Activated CD4-positive, alpha-beta T cell treated with anti-CD3 and anti-CD28 coated beads, Interleukin-2, amount 10 ng/mL, durations not matched to agents 7 days and 5 days (primary cell): Measurements from ENCODE around the gene BMP10. TPM values are rescaled to one million over a fixed set of nuclear protein-coding genes. Genes with fewer than 3 reads are reported as not detected.
A peak's percentile ranks its signal among the peaks of the same experiment; 100 is the strongest.

Source experiments
- CTCF ChIA-PET: fragments of 350-600 bp; sonication (Branson Sonifier 250); formaldehyde crosslinking; loops from one replicate; lab custom pipeline; 2021; ENCODE audit warnings: antibody characterized with exemption; lab: Charles Lee
- POLR2A ChIA-PET: fragments of 350-600 bp; sonication (Branson Sonifier 250); formaldehyde crosslinking; loops from one replicate; lab custom pipeline; 2021; ENCODE audit warnings: antibody characterized with exemption; lab: Charles Lee
- DNase-seq: peaks from one replicate; pipeline ENCODE4 v3.0.0-alpha.2; 2020
- H3K27ac Mint-ChIP-seq: one replicate; pipeline ENCODE4 v1.8.0; 2021; ENCODE audit warnings: mild to moderate bottlenecking, moderate library complexity, mixed read lengths
- H3K27me3 Mint-ChIP-seq: one replicate; pipeline ENCODE4 v1.8.0; 2021; ENCODE audit warnings: mixed read lengths
- H3K36me3 Mint-ChIP-seq: one replicate; pipeline ENCODE4 v1.8.0; 2021; ENCODE audit warnings: low read depth, mixed read lengths
- H3K4me1 Mint-ChIP-seq: one replicate; pipeline ENCODE4 v1.8.0; 2021; ENCODE audit warnings: mixed read lengths
- H3K4me3 Mint-ChIP-seq: one replicate; pipeline ENCODE4 v1.8.0; 2021; ENCODE audit warnings: mild to moderate bottlenecking, moderate library complexity, mixed read lengths
- H3K9me3 Mint-ChIP-seq: one replicate; pipeline ENCODE4 v1.8.0; 2021; ENCODE audit warnings: mixed read lengths
- total RNA-seq, 2 experiments: library from RNA; stranded (reverse); gene quantifications; one replicate each; pipeline ENCODE4 v1.2.3, GENCODE V29; 2021

BMP10 gene
- not detected for total RNA-seq

DNA sequence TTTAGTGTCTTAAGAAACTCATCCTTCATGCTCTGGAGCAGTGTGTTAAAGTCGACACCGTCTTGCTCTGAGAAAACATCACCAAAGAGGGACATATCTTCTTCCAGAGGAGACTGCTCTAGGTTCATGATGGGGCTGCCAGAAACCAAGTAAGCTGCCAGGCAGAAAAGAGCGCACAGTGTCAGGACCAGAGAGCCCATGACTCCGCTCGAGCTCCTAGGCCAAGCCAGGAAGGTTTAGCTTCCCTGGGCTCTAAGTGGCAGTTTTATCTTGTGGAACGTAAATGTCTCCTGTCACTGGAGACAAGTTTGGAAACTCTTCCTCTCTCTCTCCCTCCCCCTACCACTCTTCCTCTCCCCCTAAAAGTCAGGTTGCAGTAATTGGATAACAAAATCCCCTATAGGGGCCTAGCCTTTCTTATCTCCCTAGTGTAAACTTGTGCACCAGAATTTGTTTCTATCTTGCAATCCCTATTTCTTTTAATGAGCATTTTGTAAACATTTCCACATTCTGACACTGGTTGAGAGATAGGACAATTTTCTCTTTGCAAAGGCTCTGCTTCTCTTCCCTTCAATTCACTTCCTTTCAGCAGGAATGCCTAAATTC, at the start of gene BMP10:
Gene BMP10 (minus strand): TSS at position 239 of the 606 bp plus-strand sequence. CDS start 39 bp downstream, at position 200.
- ChIA-PET POLR2A (no interaction called here), CTCF (interaction anchor here (1.9 kb wide), 1 partner anchor 16 kb away, joined by 5 read pairs; no protein-coding TSS in a partner anchor)
- Mint-ChIP-seq H3K27ac (no peak within 1 kb of the TSS), H3K27me3 (peaks cover 3% of the 10 kb centered on the region), H3K9me3 (peaks cover 4% of the 10 kb centered on the region), H3K4me3 (no peak within 1 kb of the TSS), H3K4me1 (no peaks in the 10 kb centered on the region), H3K36me3 (no peaks in the 10 kb centered on the region)
- DNase-seq, result no peak

GRCh38 chr2:68920481-68921170, 49.4 kb upstream of the BMP10 start:
- H3K4me1 Mint-ChIP-seq, result peaks cover 7% of the 10 kb centered on the region
- no peaks in the 10 kb centered on the region for H3K36me3 Mint-ChIP-seq
- no peak overlapping the region for H3K4me3 Mint-ChIP-seq
- ChIA-PET POLR2A (no interaction called here), CTCF (interaction anchor here (1.2 to 2.1 kb wide), 2 partner anchors 432 to 457 kb away, joined by 3 to 4 read pairs; no protein-coding TSS in a partner anchor)
- no peak for DNase-seq
- no peak overlapping the region for H3K27ac Mint-ChIP-seq
- H3K9me3 Mint-ChIP-seq, result no peaks in the 10 kb centered on the region
- H3K27me3 Mint-ChIP-seq, result peaks cover 3% of the 10 kb centered on the region

DNA sequence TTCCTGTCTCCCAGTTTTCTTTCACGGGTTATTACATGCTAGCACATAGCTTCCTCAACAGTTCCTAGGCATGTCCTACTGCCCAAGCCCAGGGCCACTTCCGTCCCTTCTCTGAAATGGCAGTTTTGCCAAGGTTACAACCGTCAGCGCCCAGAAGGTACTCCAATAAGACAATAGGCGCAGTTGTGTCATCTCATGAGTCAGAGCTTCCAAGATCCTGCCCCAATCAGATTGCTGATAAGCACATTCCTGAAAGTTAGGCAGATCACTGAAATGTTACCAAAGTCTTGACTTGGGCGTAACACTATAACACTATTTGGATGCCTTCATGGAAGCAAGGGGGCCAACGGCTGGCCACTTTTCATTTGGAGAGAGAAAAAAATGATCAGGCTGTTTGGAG, 47.3 kb upstream of the BMP10 start:
- no peaks in the 10 kb centered on the region for H3K27me3 Mint-ChIP-seq
- H3K9me3 Mint-ChIP-seq, result no peaks in the 10 kb centered on the region
- ChIA-PET POLR2A (interaction anchor here (0.6 kb wide), 1 partner anchor 167 kb away, joined by 3 read pairs; no protein-coding TSS in a partner anchor), CTCF (interaction anchor here (0.9 to 2.3 kb wide), 5 partner anchors 11 to 167 kb away, joined by 3 to 7 read pairs (median 3); no protein-coding TSS in a partner anchor)
- H3K4me3 Mint-ChIP-seq, result no peak overlapping the region
- H3K36me3 Mint-ChIP-seq, result no peaks in the 10 kb centered on the region
- peaks cover 5% of the 10 kb centered on the region for H3K4me1 Mint-ChIP-seq
- H3K27ac Mint-ChIP-seq, result no peak overlapping the region
- no peak for DNase-seq

DNA sequence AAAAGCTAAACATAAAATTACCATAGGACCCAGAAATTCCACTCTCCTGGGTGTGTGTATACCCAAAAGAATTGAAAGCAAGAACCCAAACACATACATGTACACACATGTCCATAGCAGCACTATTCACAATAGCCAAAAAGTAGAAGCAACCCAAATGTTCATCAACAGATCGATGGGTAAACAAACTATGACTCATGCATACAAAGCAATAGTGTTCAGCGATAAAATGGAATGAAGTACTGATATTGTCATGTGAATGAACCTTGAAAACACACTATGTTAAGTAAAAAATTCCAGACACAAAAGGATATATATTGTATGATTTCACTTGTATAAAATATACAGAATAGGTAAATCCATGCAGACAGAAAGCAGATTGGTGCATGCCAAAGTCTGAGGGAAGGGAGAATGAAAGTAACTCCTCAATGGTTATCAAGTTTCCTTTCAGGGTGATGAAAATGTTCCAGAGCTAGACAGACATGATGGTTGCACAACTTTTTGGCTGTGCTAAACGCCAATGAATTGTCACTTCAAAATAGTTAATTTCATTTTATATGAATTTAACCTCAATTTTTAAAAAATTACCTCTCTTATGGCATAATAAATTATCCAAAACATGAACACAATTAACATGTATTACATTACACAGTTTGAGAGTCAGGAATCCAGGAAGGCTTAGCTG, 46.0 kb upstream of the BMP10 start:
- DNase-seq, result no peak
- H3K27ac Mint-ChIP-seq, result no peak overlapping the region
- H3K4me3 Mint-ChIP-seq, result no peak overlapping the region
- no peaks in the 10 kb centered on the region for H3K9me3 Mint-ChIP-seq
- POLR2A ChIA-PET, result interaction anchor here (0.8 kb wide), 1 partner anchor 9 kb away, joined by 3 read pairs; no protein-coding TSS in a partner anchor
- peaks cover 5% of the 10 kb centered on the region for H3K4me1 Mint-ChIP-seq
- H3K27me3 Mint-ChIP-seq, result no peaks in the 10 kb centered on the region
- H3K36me3 Mint-ChIP-seq, result no peaks in the 10 kb centered on the region
- CTCF ChIA-PET, result interaction anchor here (0.6 to 1.1 kb wide), 2 partner anchors 87 to 452 kb away, joined by 3 to 4 read pairs; no protein-coding TSS in a partner anchor

DNA sequence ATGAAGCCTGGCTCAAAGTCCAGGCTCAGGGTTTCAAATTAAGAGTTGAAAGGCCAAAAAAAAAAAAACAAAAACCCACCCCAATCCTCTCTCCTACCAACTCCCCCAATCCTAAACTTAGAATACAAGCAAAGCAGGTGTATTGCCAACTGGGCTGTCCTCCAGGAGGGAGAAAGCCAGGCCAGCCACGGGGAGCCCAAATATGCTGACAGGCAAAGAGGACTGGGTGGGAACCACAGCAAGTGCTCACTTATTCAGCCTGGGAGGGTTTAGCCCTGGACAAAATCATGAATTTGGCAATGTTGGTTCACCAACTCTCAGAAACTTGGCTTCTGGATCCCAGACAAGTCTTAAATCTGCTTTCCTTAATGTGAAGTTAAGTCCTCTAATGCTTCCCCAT, 45.0 kb upstream of the BMP10 start:
- H3K27me3 Mint-ChIP-seq, result no peaks in the 10 kb centered on the region
- POLR2A ChIA-PET, result no interaction called here
- no peak overlapping the region for H3K27ac Mint-ChIP-seq

DNA sequence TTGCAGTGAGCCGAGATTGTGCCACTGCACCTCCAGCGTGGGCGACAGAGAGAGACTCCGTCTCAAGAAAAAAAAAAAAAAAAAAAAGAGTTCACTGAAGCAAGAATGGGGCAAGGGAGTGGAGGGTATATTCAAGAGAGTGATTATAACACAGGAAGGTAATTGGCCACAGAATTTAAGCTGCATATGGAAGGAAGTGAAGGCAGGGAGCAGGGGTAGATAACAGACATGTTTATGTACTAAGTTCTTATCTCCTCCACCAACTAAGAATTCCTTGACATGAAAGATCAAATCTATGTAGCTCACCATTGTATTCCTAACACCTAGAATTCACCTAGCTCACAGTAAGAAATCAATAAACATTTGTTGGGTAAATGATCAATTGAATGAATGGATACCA, 44.2 kb upstream of the BMP10 start:
- DNase-seq, result no peak
- Mint-ChIP-seq H3K27ac (no peak overlapping the region), H3K4me1 (peaks cover 7% of the 10 kb centered on the region), H3K27me3 (no peaks in the 10 kb centered on the region), H3K9me3 (no peaks in the 10 kb centered on the region), H3K4me3 (no peak overlapping the region), H3K36me3 (no peaks in the 10 kb centered on the region)
- ChIA-PET POLR2A (no interaction called here), CTCF (interaction anchor here (0.6 to 3.0 kb wide), 3 partner anchors 10 to 164 kb away, joined by 4 to 14 read pairs (median 13); no protein-coding TSS in a partner anchor)

More for the DNA sequence above, 45.0 kb upstream of the BMP10 start:
- H3K9me3 Mint-ChIP-seq, result no peaks in the 10 kb centered on the region
- DNase-seq, result no peak
- no peaks in the 10 kb centered on the region for H3K36me3 Mint-ChIP-seq
- peaks cover 5% of the 10 kb centered on the region for H3K4me1 Mint-ChIP-seq
- H3K4me3 Mint-ChIP-seq, result no peak overlapping the region
- CTCF ChIA-PET, result no interaction called here

GRCh38 chr2:68913359-68913758, 42.2 kb upstream of the BMP10 start:
- Mint-ChIP-seq H3K4me3 (no peak overlapping the region), H3K36me3 (peaks cover 2% of the 10 kb centered on the region), H3K9me3 (no peaks in the 10 kb centered on the region), H3K27ac (no peak overlapping the region), H3K4me1 (peaks cover 24% of the 10 kb centered on the region), H3K27me3 (no peaks in the 10 kb centered on the region)
- no peak for DNase-seq
- ChIA-PET POLR2A (no interaction called here), CTCF (interaction anchor here (1.0 to 3.0 kb wide), 7 partner anchors 9 to 449 kb away, joined by 3 to 14 read pairs (median 6); no protein-coding TSS in a partner anchor)

DNA sequence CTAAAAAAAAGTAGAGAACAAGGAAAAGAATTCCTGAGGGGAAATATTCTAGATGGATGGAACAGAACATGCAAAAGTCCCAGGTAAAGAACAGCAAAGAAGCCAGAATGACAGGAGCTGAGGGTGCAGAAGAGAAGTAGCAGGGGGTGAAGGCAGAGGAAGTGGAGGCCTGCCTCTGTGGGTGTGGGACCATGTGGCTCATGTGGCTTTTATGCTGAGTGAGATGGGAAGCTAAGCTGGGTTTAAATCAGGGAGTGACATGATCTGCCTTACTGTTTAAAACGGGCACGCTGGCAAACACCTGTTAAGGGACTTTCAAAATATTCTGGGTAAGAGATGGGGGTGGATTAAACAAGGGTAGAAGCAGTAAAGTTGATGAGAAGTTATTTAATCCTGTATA, 41.5 kb upstream of the BMP10 start:
- CTCF ChIA-PET, result interaction anchor here (0.7 to 1.5 kb wide), 5 partner anchors 9 to 197 kb away, joined by 3 to 4 read pairs (median 4); no protein-coding TSS in a partner anchor
- POLR2A ChIA-PET, result no interaction called here
- Mint-ChIP-seq H3K36me3 (peaks cover 2% of the 10 kb centered on the region), H3K4me1 (peaks cover 31% of the 10 kb centered on the region), H3K4me3 (no peak overlapping the region), H3K9me3 (no peaks in the 10 kb centered on the region), H3K27ac (no peak overlapping the region), H3K27me3 (no peaks in the 10 kb centered on the region)
- peak; percentile 57 for DNase-seq

DNA sequence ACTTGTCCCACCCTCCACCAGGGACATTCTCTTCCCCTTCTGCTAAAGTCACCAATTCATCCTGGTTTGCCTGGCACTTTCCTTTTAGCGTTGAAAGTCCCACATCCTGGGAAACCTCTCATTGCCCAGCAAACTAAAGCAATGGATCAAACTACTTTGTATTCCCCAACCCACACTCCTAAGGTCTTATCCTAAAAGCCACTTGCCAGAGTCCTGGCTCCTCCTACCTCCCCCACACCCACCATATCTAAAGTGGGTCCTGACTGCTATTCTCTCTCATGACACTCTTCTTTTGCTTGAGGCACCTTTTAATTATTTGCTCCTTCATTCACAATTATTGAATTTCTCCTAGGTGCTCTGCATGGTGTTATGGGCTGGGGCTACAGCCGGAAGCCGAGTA, 40.9 kb upstream of the BMP10 start:
- Mint-ChIP-seq H3K27ac (no peak overlapping the region), H3K4me3 (no peak overlapping the region), H3K4me1 (peaks cover 36% of the 10 kb centered on the region), H3K36me3 (peaks cover 2% of the 10 kb centered on the region), H3K9me3 (no peaks in the 10 kb centered on the region), H3K27me3 (no peaks in the 10 kb centered on the region)
- ChIA-PET POLR2A (no interaction called here), CTCF (interaction anchor here (0.7 to 1.5 kb wide), 7 partner anchors 13 to 450 kb away, joined by 3 to 4 read pairs (median 4); no protein-coding TSS in a partner anchor)
- no peak for DNase-seq

GRCh38 chr2:68911709-68912108, 40.5 kb upstream of the BMP10 start:
- POLR2A ChIA-PET, result no interaction called here
- Mint-ChIP-seq H3K36me3 (peaks cover 4% of the 10 kb centered on the region), H3K4me3 (no peak overlapping the region), H3K4me1 (peaks cover 38% of the 10 kb centered on the region), H3K9me3 (no peaks in the 10 kb centered on the region), H3K27me3 (no peaks in the 10 kb centered on the region), H3K27ac (no peak overlapping the region)
- CTCF ChIA-PET, result interaction anchor here (1.0 to 1.5 kb wide), 6 partner anchors 149 to 450 kb away, joined by 3 to 4 read pairs (median 4); no protein-coding TSS in a partner anchor
- no peak for DNase-seq

DNA sequence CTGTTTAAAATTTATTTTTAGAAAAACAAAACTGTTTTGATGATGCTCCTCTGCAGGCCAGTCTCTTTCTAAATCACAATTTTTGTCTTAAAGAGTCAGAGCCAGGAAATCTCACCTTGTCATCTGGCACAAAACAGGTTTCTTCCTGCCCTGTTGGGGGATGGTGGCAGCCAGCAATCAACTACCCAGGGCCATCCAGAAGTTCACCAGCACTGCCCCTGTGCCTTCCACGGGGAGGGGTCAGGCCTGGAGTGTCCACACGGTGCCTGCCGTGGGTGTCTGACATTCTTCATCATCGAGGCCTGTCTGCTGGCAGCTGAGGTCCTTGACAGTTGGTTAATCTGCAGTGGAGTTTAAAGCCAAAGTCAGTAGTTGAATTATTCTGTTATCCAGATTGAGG, 40.0 kb upstream of the BMP10 start:
- DNase-seq, result no peak
- Mint-ChIP-seq H3K27ac (no peak overlapping the region), H3K27me3 (no peaks in the 10 kb centered on the region), H3K4me3 (no peak overlapping the region), H3K4me1 (peaks cover 40% of the 10 kb centered on the region), H3K36me3 (peaks cover 4% of the 10 kb centered on the region), H3K9me3 (no peaks in the 10 kb centered on the region)
- POLR2A ChIA-PET, result no interaction called here
- CTCF ChIA-PET, result interaction anchor here (1.1 to 1.5 kb wide), 4 partner anchors 149 to 449 kb away, joined by 4 read pairs; no protein-coding TSS in a partner anchor
